ENCODE data around the gene PPM1F. TPM values are rescaled to one million over a fixed set of nuclear protein-coding genes. Genes with fewer than 3 reads are reported as not detected.

Gene PPM1F
- total RNA-seq, 1 experiment from 2014 or later: 21.1 TPM

- Histone ChIP-seq H3K4ac (ENCODE audit: low read depth, low read length) (no peak overlapping the region), H2BK5ac (ENCODE audit: insufficient read length, low read length) (no peak overlapping the region), H3K23me2 (ENCODE audit: insufficient read length, low read depth, low read length, poor library complexity, severe bottlenecking) (peaks cover 9% of the 10 kb centered on the region), H3K79me1 (ENCODE audit: insufficient read depth, low read depth, low read length, poor library complexity, severe bottlenecking) (peaks cover 3% of the 10 kb centered on the region), H2AFZ (ENCODE audit: low read length) (no peak overlapping the region), H3K4me1 (ENCODE audit: insufficient read depth, low read length) (no peaks in the 10 kb centered on the region), H3K56ac (ENCODE audit: insufficient read length, low read depth, low read length) (no peak overlapping the region), H4K8ac (replicated peaks; ENCODE audit: insufficient read length, low read depth, low read length) (no peak overlapping the region), H4K5ac (ENCODE audit: insufficient read length, low read depth, low read length) (no peak overlapping the region), H3K18ac (ENCODE audit: insufficient read length, low read depth, low read length) (no peak overlapping the region), H4K91ac (ENCODE audit: insufficient read length, low read depth, low read length) (no peak overlapping the region), H3T11ph (ENCODE audit: low read length) (no peak overlapping the region), H4K20me1 (ENCODE audit: control insufficient read depth, insufficient read depth, insufficient read length) (no peaks in the 10 kb centered on the region), H2BK20ac (ENCODE audit: low read depth, low read length, poor library complexity, severe bottlenecking) (no peak overlapping the region), H3K79me2 (ENCODE audit: insufficient read depth, low read length) (no peaks in the 10 kb centered on the region; the same call in 1 of the 2 replicates), H3K27me3 (ENCODE audit: insufficient read depth, low read length) (peaks cover 28% of the 10 kb centered on the region; the same call in 1 of the 2 replicates), H2BK12ac (ENCODE audit: insufficient read length, low read depth, low read length) (no peak overlapping the region), H3K9me3 (ENCODE audit: control insufficient read depth, low read depth, low read length) (no peaks in the 10 kb centered on the region), H3K14ac (ENCODE audit: insufficient read depth, low read length) (no peak overlapping the region), H2AK5ac (ENCODE audit: insufficient read length, low read length) (no peak overlapping the region), H2BK120ac (ENCODE audit: low read depth, low read length, poor library complexity, severe bottlenecking) (no peak overlapping the region), H3K4me2 (ENCODE audit: insufficient read depth, insufficient read length, low read length) (no peak overlapping the region), H2BK15ac (ENCODE audit: low read depth, low read length) (no peak overlapping the region), H3K9ac (ENCODE audit: extremely low read depth, insufficient read length, low read length) (no peak overlapping the region), H3K23ac (ENCODE audit: insufficient read length, low read depth, low read length) (no peak overlapping the region), H3K27ac (ENCODE audit: insufficient read length, low read depth, low read length) (no peak overlapping the region)
- peak; percentile 83 for DNase-seq
- no peaks in the 10 kb centered on the region for H3K9me3 Mint-ChIP-seq
- TF ChIP-seq CTCF (conservative IDR thresholded peaks at IDR 0.05): peak; percentile 74
- no CpG with 5 or more reads among the region's 7 CpGs for WGBS (ENCODE audit: extremely low coverage, insufficient read length, low lambda C conversion rate)
- peak overlapping the region in 1 of 2 experiments; percentile 39; a peak in 1 of 5 replicates for H3K4me3 Mint-ChIP-seq
- no peak overlapping the region; a peak in 1 of 7 replicates for H3K27ac Mint-ChIP-seq
- H3K36me3 Mint-ChIP-seq (ENCODE audit: insufficient read depth in 1 of 3, low read depth in 3 of 3): peaks cover 0 to 3% (median 0%) of the 10 kb centered on the region in 3 experiments; a peak in 2 of 7 replicates
- H3K4me1 Mint-ChIP-seq: peaks cover 4 to 11% of the 10 kb centered on the region in 2 experiments
- peaks cover 53% of the 10 kb centered on the region for H3K27me3 Mint-ChIP-seq (ENCODE audit: low read depth)
Measured at GRCh38 chr22:21984793-21985192, 32.1 kb upstream of the PPM1F start.

Measured in H9 (cell line).